GM12891 (cell line): Measurements from ENCODE around the gene PLOD1.

Experiments used
- PAX5 ChIP-seq: IDR thresholded peaks from 2 replicates; pipeline ENCODE4 v1.6.1; 2011; ENCODE audit warnings: low read length, moderate library complexity, mild to moderate bottlenecking; ENCODE audit not compliant: insufficient read depth, severe bottlenecking
- POLR2A ChIP-seq: IDR thresholded peaks from 2 replicates; pipeline ENCODE4 v1.6.1; 2011; ENCODE audit warnings: low read depth, low read length, control low read depth
- POLR2AphosphoS5 ChIP-seq: IDR thresholded peaks from 2 replicates; pipeline ENCODE4 v1.6.1; 2011; ENCODE audit warnings: low read depth, low read length, control low read depth
- POU2F2 ChIP-seq: IDR thresholded peaks from 2 replicates; pipeline ENCODE4 v1.6.1; 2011; ENCODE audit warnings: low read depth, mild to moderate bottlenecking, control low read depth, low read length, moderate library complexity
- TAF1 ChIP-seq: IDR thresholded peaks from 2 replicates; pipeline ENCODE4 v1.6.1; 2011; ENCODE audit warnings: low read depth, low read length, control low read depth

- TF ChIP-seq TAF1 (no peak), POLR2A (no peak), POLR2AphosphoS5 (no peak), POU2F2 (no peak), PAX5 (no peak)
These were observed 29.5 kb upstream of the PLOD1 start for GRCh38 chr1:11904978-11905377.
